Large intestine (tissue), 3 donors: ENCODE data around the gene PGC. TPM values are rescaled to one million over a fixed set of nuclear protein-coding genes. Genes with fewer than 3 reads are reported as not detected.

Experiments
- DNase-seq, 2 donors: peaks; one replicate each; pipeline versions ENCODE4 v3.0.0 to v3.0.0-alpha.2; 2013
- H3K27ac ChIP-seq: one replicate; pipeline ENCODE4 v1.5.1; 2013; ENCODE audit warnings: low read length
- H3K27me3 ChIP-seq: 2 replicates; pipeline ENCODE4 v1.6.1; 2013; ENCODE audit warnings: low read length; ENCODE audit not compliant: control insufficient read depth, insufficient read depth
- H3K36me3 ChIP-seq: 2 replicates; pipeline ENCODE4 v1.6.1; 2013; ENCODE audit warnings: low read length; ENCODE audit not compliant: control insufficient read depth, insufficient read depth
- H3K4me1 ChIP-seq: one replicate; pipeline ENCODE4 v1.6.1; 2013; ENCODE audit warnings: low read length; ENCODE audit not compliant: control insufficient read depth, insufficient read depth
- H3K4me3 ChIP-seq: one replicate; pipeline ENCODE4 v1.5.1; 2013; ENCODE audit warnings: low read length
- H3K9me3 ChIP-seq: one replicate; pipeline ENCODE4 v1.6.1; 2013; ENCODE audit warnings: mild to moderate bottlenecking, low read depth, low read length, moderate library complexity; ENCODE audit not compliant: control insufficient read depth
- WGBS: methylation state at CpG from one replicate; pipeline ENCODE4 v1.1.5; 2013; ENCODE audit warnings: low lambda C conversion rate; ENCODE audit not compliant: insufficient coverage; 5-methylcytosine and 5-hydroxymethylcytosine counted together
- polyA plus RNA-seq: library from polyadenylated mRNA; unstranded; fragments of 120-200 nt; gene quantifications from one replicate; pipeline ENCODE4 v1.2.1, GENCODE V29; 2013

The PGC gene
- polyA plus RNA-seq, 1 donor = 0.16 TPM

DNA sequence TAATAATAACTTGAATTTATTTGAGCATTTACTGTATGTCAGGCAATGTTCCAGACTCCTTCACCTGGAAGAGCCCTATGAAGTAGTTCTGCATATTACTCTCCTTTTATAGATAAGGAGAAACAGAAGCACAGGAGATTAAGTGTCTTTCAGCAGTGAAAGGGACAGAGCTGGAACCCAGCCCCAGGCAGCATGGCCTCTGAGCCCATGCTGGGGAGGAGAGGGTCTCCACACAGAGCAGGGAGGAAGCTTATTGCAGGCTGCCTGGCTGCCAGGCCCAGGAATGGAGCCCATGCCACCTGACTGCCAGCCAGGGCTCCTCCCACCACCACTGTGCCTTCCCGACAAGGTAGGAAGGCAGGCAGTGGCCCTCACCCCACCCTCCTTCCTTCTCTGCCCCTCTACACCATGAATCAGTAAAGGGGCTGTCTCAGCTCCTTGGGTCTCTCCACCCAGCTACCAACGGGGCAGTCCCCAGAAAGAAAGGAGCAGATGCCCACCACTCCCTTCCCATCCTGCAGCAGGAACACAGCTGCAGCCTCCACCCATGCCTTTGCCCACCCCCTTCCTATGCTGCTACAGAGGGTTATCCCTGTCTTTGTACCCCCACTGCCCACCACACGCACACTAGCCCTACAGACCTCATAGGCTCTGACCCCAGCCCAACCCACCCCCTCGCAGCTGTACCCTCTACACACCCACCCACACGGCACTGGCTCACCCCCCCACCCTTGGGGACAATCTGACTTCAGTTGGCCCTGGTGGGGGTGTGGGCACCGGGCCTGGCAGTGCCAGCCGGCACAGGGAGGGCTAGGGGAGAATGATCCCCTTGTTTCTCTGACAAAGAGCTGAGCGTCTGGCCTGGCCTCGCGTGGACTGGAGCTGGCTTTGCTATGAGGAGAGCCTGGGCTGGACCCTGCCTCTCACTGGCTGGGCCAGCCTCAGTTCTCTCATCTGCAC lies 53.6 kb downstream of the PGC start:
- H3K27ac ChIP-seq = no peak overlapping the region
- H3K4me1 ChIP-seq = no peaks in the 10 kb centered on the region
- H3K27me3 ChIP-seq = no peaks in the 10 kb centered on the region
- no peak for DNase-seq
- peaks cover 52% of the 10 kb centered on the region for H3K36me3 ChIP-seq
- H3K9me3 ChIP-seq = no peaks in the 10 kb centered on the region
- no CpG with 5 or more reads among the region's 10 CpGs for WGBS
- no peak overlapping the region for H3K4me3 ChIP-seq

- no peaks in the 10 kb centered on the region for H3K27me3 ChIP-seq
- peaks cover 54% of the 10 kb centered on the region for H3K36me3 ChIP-seq
- no peak overlapping the region for H3K4me3 ChIP-seq
- no peaks in the 10 kb centered on the region for H3K9me3 ChIP-seq
- H3K27ac ChIP-seq = no peak overlapping the region
- no peaks in the 10 kb centered on the region for H3K4me1 ChIP-seq
- DNase-seq = no peak
- WGBS = no CpG with 5 or more reads among the region's 2 CpGs
Measured at GRCh38 chr6:41692730-41693129, 54.5 kb downstream of the PGC start.

- no peaks in the 10 kb centered on the region for H3K9me3 ChIP-seq
- H3K27ac ChIP-seq = no peak overlapping the region
- no peaks in the 10 kb centered on the region for H3K4me1 ChIP-seq
- peaks cover 60% of the 10 kb centered on the region for H3K36me3 ChIP-seq
- no peak for DNase-seq
- no peaks in the 10 kb centered on the region for H3K27me3 ChIP-seq
- no peak overlapping the region for H3K4me3 ChIP-seq
Measured at GRCh38 chr6:41692080-41692675, 55.0 kb downstream of the PGC start.

- DNase-seq = no peak
- Histone ChIP-seq H3K4me3 (no peak overlapping the region), H3K27me3 (no peaks in the 10 kb centered on the region), H3K9me3 (no peaks in the 10 kb centered on the region), H3K36me3 (peaks cover 63% of the 10 kb centered on the region), H3K27ac (no peak overlapping the region), H3K4me1 (no peaks in the 10 kb centered on the region)
- no CpG with 5 or more reads among the region's 8 CpGs for WGBS
Measured at GRCh38 chr6:41691426-41692079, 55.6 kb downstream of the PGC start.

GRCh38 chr6:41690541-41691330 lies 56.5 kb downstream of the PGC start:
- no peaks in the 10 kb centered on the region for H3K27me3 ChIP-seq
- WGBS = no CpG with 5 or more reads among the region's 25 CpGs
- no peaks in the 10 kb centered on the region for H3K9me3 ChIP-seq
- H3K27ac ChIP-seq = no peak overlapping the region
- H3K4me1 ChIP-seq = no peaks in the 10 kb centered on the region
- no peak overlapping the region for H3K4me3 ChIP-seq
- H3K36me3 ChIP-seq = peaks cover 66% of the 10 kb centered on the region
- DNase-seq = no peak

DNA sequence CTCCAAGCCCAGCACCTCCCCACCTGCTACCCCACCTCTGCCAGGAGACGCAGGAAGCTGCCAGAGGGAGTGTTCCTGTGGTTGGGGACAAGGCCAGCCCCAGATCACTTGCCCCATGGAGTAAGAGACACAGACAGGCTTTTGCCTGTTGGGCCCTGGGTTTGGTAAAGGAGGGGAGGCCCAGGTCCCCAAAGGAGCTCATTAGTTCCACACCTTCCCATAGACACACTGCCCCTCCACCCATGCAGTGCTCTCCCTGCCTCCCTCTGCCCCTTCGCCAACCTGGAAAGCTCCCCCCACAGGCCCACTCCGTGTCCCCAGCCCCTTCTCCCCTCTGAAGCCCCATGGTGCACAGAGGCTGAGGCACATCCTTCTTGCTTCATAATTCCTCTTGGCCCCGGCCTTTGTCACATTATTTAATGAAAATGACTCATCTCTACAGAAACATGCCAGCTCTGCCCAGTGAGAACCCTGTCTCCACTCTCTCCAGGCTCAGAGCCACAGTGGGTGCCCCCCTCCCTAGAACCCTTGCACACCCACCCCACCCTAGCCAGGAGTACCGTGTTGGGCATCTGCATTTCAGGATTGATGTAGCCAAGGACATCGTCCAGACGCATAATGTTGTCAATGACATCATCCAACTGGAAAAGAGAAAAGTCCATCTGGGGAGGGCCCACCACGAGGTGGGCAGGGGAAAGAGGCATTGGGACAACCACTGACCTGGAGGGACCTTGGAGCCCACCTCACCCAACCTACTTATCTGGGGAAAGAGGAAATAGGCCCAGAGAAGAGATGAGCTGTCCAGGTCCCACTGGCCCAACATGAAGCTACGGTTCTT lies 57.8 kb downstream of the PGC start:
- Histone ChIP-seq H3K36me3 (peaks cover 72% of the 10 kb centered on the region), H3K27me3 (no peaks in the 10 kb centered on the region), H3K27ac (no peak overlapping the region), H3K4me3 (no peak overlapping the region), H3K4me1 (peaks cover under 1% of the 10 kb centered on the region), H3K9me3 (no peaks in the 10 kb centered on the region)
- no peak for DNase-seq
- WGBS = no CpG with 5 or more reads among the region's 9 CpGs

- Histone ChIP-seq H3K4me3 (no peak overlapping the region), H3K4me1 (peaks cover 9% of the 10 kb centered on the region), H3K36me3 (peaks cover 77% of the 10 kb centered on the region), H3K9me3 (no peaks in the 10 kb centered on the region), H3K27me3 (no peaks in the 10 kb centered on the region), H3K27ac (no peak overlapping the region)
- WGBS = no CpG with 5 or more reads among the region's 5 CpGs
- no peak for DNase-seq
Measured at GRCh38 chr6:41688256-41688965, 58.8 kb downstream of the PGC start.

DNA sequence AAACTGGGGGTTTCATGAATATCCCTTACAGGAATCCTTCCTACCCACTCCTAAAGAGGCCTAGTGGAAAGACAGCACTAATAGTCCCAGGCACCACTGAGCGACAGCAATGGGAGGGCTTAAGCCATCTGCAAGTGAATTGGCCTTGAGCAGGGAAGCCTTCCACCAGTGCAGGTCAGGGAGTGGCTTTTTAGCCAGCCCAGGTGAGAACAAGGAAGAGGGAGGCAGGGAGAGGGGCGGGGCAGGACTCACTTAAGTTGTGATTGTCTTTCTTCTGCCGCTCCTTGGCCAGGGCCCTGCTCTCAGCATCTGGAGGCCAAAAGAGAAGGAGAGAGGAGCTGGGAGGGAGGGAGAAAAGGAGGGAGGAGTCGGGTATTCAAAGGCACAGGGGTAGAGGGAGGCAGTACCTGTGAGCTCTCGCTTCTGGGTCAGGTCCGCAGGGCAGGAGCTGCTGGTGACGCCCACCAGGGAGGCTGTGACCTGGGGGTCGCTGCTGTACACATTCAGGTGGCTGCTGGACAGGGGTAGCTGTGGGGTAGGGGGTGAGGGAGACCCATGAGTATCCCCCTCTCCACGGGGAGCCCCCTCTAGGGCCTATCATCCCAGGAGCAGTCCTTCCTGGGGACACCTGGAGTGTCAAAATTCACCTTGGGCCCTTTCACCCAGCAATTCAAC lies 59.6 kb downstream of the PGC start:
- Histone ChIP-seq H3K4me3 (no peak overlapping the region), H3K9me3 (no peaks in the 10 kb centered on the region), H3K4me1 (peaks cover 15% of the 10 kb centered on the region), H3K27me3 (no peaks in the 10 kb centered on the region), H3K27ac (no peak overlapping the region), H3K36me3 (peaks cover 77% of the 10 kb centered on the region)
- no CpG with 5 or more reads among the region's 9 CpGs for WGBS
- DNase-seq = peak in 1 of 2 donors; percentile 33
